Endometrium (tissue), 2 donors: ENCODE measurements around the gene ARHGEF38.
"Not testable (repeated sequence)": the region's sequence is repeated elsewhere in the genome, so short reads cannot be mapped to it uniquely, and the experiment has no call there.

Experiments
- FAIRE-seq: peaks from 2 replicates; lab custom pipeline; 2012; peaks lifted over from hg19 to GRCh38; lab: Jason Lieb, UNC
- donor health status: control.
- donor health status: control.

The ARHGEF38 gene

GRCh38 chr4:105714071-105714521 lies 161.7 kb downstream of the ARHGEF38 start:
- FAIRE-seq = no peak

GRCh38 chr4:105714932-105715331 lies 162.5 kb downstream of the ARHGEF38 start:
- no peak for FAIRE-seq

GRCh38 chr4:105715692-105716278 lies 163.4 kb downstream of the ARHGEF38 start:
- FAIRE-seq = peak; percentile 97

GRCh38 chr4:105719204-105719603 lies 166.8 kb downstream of the ARHGEF38 start:
- no peak for FAIRE-seq

GRCh38 chr4:105725623-105726022 lies 173.2 kb downstream of the ARHGEF38 start:
- no peak for FAIRE-seq

- FAIRE-seq = not testable (repeated sequence)
Measured at GRCh38 chr4:105729895-105730294, 177.5 kb downstream of the ARHGEF38 start.
